Urinary bladder (tissue), 4 donors: ENCODE results near the gene TMEM179. TPM values are rescaled to one million over a fixed set of nuclear protein-coding genes. Genes with fewer than 3 reads are reported as not detected.
"Not testable (repeated sequence)": the region's sequence is repeated elsewhere in the genome, so short reads cannot be mapped to it uniquely, and the experiment has no call there.

Source experiments
- DNase-seq: peaks from one replicate; pipeline ENCODE4 v3.0.0-alpha.2; 2015; ENCODE audit errors: extremely low spot score
- H3K27ac ChIP-seq: one replicate; pipeline ENCODE4 v1.5.1; 2013; ENCODE audit warnings: low read depth, mild to moderate bottlenecking, moderate library complexity
- H3K36me3 ChIP-seq: one replicate; pipeline ENCODE4 v1.6.1; 2013; ENCODE audit warnings: mild to moderate bottlenecking, moderate library complexity; ENCODE audit not compliant: insufficient read depth
- H3K4me1 ChIP-seq: one replicate; pipeline ENCODE4 v1.6.1; 2013; ENCODE audit warnings: mild to moderate bottlenecking, moderate library complexity; ENCODE audit not compliant: insufficient read depth
- H3K4me3 ChIP-seq: one replicate; pipeline ENCODE4 v1.5.1; 2013; ENCODE audit warnings: low read depth, low read length
- WGBS: extraction: QIAGEN DNeasy Blood & Tissue Kit; methylation state at CpG from one replicate; pipeline ENCODE4 v1.1.7; 2013; 5-methylcytosine and 5-hydroxymethylcytosine counted together
- polyA plus RNA-seq: library from polyadenylated mRNA; stranded (reverse); fragments of 200-250 nt; gene quantifications from one replicate; pipeline ENCODE4 v1.2.3, GENCODE V29; 2013
- total RNA-seq: library from RNA; depleted of rRNA; stranded (reverse); fragments of >200 nt; gene quantifications from one replicate; pipeline ENCODE4 v1.2.3, GENCODE V29; 2014
- donor health status: healthy with polysubstance abuse.
- donor health status: healthy.

The TMEM179 gene
- total and polyA plus RNA-seq, 2 donors, result 1.9 to 3.0 TPM

DNA sequence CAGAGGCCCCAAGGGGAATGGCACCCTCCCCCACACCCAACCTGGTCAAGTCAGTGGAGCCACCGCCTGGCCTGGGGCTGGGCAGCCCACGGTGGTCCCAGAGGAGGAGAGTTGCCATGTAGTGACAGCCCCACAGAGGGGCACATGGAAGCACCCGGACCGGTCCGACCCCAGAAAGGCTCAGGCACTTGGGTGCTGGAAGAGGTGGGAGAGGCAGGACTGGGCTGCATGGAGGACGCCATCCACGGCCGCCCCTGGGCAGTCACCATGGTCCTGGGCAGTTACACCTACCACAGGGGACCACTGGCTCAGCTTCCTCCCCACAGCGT, 37.9 kb upstream of the TMEM179 start:
- H3K27ac ChIP-seq, result no peak overlapping the region
- WGBS, result 93% methylated on average over 9 of the region's 9 CpGs
- H3K4me3 ChIP-seq, result no peak overlapping the region
- no peak for DNase-seq
- no peaks in the 10 kb centered on the region for H3K36me3 ChIP-seq
- H3K4me1 ChIP-seq, result no peaks in the 10 kb centered on the region

DNA sequence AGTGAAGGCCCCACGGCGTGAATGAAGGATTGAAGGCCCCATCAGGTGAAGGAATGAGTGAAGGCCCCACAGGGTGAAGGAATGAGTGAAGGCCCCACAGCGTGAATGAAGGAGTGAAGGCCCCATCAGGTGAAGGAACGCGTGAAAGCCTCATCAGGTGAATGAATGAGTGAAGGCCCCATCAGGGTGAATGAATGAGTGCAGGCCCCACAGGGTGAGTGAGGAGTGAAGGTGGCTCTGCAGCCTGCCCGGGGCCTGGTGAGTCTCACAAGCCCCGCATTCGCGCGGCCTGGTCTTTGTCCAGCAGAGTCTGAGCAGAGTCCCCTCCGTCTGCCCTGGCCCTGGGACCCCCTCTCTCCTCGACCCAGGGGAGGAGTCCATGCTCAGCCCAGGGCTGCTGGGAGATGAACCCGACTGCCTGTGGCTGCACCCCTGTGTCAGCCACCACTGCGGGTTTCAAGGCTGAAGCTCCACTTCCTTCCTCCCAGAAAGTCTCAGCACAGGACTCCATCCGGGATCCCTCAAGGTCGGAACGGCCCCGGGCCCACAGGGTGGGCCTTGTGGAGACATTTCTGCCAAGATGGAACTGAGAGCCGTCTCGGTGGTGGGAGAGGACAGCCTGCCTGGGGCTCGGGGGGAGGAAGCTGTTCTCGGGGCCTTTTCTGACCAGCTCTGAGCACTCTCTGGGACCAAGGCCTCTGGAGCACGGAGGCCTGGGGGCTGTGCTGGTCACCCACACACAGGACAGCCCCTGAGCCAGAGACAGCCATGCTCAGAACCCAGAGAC, 37.4 kb upstream of the TMEM179 start:
- Histone ChIP-seq H3K4me3 (no peak overlapping the region), H3K27ac (no peak overlapping the region), H3K36me3 (no peaks in the 10 kb centered on the region), H3K4me1 (no peaks in the 10 kb centered on the region)
- WGBS, result 75% methylated on average over 23 of the region's 23 CpGs
- no peak for DNase-seq

DNA sequence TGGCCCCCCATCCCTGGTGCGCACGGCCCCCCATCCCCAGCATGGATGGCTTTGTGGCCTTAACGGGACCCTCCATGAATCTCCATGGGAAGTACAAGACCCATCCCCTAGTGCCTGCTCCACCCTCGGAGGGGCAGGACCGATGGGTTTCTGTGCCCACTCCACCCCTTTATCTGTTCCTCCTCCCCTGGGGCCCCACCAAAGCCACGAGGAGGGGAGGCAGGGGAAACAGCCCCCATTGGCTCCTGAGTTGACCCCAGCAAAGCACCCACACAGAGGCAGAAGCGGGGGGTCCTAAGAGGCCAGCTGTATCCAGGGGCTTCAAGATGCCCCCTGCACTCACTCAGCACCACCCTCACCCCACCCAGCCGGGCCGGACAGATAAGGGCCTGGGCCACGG, 36.1 kb upstream of the TMEM179 start:
- DNase-seq, result no peak
- 80% methylated on average over 10 of the region's 10 CpGs for whole genome bisulfite sequencing

DNA sequence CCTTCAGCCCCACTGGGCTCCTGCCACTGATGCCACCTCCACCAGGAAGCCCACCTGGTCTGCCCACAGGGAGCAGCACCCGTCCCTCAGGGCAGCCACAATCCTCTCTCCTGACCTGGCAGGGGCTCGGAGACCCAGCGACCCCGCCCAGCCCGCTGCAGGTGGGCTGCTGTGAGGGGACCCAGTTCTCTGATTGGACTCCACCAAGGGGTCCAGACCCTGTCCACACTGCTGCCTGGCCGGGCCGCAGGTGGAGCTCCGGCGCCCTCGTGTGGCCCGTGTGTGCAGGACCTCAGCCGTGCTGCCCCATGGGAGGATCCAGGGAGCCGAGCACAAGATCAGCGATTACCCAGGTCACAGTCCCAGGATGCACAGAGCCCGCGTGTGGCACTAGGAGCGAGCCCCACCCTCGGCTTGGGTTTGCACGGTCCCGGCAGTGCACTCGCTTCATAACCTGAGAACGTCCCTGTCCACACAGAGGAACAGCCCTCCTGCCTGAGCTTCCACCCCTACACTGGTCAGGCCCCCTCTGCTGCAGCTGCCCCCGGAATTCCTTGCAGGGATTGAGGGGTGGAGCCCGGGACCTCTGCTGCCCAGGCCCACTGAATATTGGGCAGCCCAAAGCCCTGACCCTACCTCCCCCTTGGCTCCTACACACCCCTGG, 35.4 kb upstream of the TMEM179 start:
- no peaks in the 10 kb centered on the region for H3K4me1 ChIP-seq
- 7% methylated on average over 24 of the region's 24 CpGs for WGBS
- no peaks in the 10 kb centered on the region for H3K36me3 ChIP-seq
- no peak for DNase-seq
- H3K4me3 ChIP-seq, result no peak overlapping the region
- no peak overlapping the region for H3K27ac ChIP-seq

More for the DNA sequence above, 36.1 kb upstream of the TMEM179 start:
- Histone ChIP-seq H3K4me3 (no peak overlapping the region), H3K36me3 (no peaks in the 10 kb centered on the region), H3K4me1 (no peaks in the 10 kb centered on the region), H3K27ac (no peak overlapping the region)

DNA sequence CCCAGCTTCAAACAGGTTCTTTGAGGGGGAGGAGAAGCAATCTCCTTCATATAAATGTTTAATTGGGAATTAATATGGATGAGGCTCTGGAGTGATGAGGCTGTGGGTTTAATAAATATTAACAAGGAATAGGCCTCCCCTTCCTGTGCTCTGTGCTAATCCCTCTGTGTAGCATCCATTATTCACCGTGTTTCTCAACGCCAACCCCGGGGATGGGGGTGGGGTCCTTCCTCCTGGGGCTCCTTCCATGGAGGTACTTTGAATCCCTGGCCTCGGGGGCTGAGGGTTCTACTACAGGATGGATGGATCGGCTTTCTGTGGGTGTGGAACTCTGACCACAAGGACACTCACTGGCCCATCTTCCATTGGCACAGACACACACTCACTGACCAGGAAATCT, 34.9 kb upstream of the TMEM179 start:
- DNase-seq, result no peak
- Histone ChIP-seq H3K4me3 (no peak overlapping the region), H3K27ac (no peak overlapping the region), H3K4me1 (no peaks in the 10 kb centered on the region), H3K36me3 (no peaks in the 10 kb centered on the region)
- 58% methylated on average over 5 of the region's 5 CpGs for WGBS

DNA sequence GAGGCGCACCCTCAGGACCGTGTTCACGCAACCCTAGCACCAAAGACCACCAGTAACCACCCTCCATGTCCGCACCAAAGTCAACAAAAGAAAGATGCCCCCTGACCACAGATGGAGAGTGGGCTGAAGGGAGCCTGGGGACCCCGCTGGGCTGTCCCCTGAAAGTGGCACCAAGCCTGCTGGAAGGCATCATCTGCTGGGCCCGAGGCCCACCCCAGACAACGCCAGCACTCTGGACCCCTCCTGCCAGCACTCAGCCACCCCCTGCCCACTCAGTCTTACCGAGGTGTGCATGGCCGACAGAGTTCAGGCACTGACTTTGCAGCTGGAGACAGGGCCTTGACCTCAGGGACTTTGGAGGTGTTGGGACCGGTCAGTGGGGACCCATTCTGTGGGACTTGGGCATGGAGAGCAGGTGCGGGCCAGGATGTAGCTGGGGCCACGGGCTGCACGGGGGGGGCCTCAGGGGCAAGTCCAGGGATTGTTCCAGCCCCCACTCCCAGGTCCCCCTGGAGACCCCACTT, 34.4 kb upstream of the TMEM179 start:
- Histone ChIP-seq H3K4me1 (no peaks in the 10 kb centered on the region), H3K27ac (no peak overlapping the region), H3K4me3 (no peak overlapping the region), H3K36me3 (no peaks in the 10 kb centered on the region)
- 85% methylated on average over 13 of the region's 13 CpGs for WGBS
- DNase-seq, result no peak

DNA sequence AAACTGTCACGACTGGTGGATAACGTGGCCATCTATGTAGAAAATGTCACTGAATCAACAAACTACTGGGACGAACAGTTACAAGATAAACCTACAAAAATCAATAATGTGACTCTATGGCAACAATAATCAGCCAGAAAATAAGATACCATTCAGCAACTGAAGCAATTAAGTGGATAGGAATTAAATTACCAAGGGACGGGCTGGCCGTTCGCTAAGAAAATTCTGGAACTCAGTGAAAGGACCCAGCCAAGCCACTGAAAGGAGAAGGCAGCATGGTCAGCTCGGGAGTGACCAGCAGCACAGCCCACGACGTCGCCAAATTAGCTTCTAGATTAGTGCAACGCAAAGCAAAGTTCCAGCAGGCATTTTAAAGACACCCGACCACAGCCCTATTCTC, 33.6 kb upstream of the TMEM179 start:
- no peaks in the 10 kb centered on the region for H3K4me1 ChIP-seq
- no peak for DNase-seq
- no peaks in the 10 kb centered on the region for H3K36me3 ChIP-seq
- H3K4me3 ChIP-seq, result no peak overlapping the region
- WGBS, result 45% methylated on average over 12 of the region's 12 CpGs
- H3K27ac ChIP-seq, result no peak overlapping the region

DNA sequence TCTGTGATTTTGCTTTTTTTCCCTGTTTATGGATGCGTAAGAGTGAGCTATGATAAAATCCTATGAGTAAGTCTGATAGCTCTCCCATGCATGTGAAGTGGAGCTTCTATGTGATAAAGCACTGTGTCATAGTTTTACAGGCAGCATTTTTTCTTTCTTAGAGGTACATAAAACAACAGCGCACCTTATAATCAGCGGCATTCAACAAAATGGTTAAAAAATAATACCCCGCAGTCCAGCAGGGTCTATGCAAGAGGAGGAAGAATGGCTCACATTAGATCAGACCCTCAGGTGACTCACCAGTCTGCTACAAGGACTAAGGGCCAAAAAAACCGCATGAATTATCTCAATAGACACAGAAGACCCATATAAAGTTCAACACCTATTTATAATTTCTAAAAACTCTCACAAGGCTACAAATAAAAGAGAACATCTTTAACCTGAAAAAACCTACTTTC, 33.0 kb upstream of the TMEM179 start:
- Histone ChIP-seq H3K4me1 (no peaks in the 10 kb centered on the region), H3K4me3 (no peak overlapping the region), H3K36me3 (no peaks in the 10 kb centered on the region), H3K27ac (no peak overlapping the region)
- 69% methylated on average over 5 of the region's 5 CpGs for WGBS
- DNase-seq, result no peak

DNA sequence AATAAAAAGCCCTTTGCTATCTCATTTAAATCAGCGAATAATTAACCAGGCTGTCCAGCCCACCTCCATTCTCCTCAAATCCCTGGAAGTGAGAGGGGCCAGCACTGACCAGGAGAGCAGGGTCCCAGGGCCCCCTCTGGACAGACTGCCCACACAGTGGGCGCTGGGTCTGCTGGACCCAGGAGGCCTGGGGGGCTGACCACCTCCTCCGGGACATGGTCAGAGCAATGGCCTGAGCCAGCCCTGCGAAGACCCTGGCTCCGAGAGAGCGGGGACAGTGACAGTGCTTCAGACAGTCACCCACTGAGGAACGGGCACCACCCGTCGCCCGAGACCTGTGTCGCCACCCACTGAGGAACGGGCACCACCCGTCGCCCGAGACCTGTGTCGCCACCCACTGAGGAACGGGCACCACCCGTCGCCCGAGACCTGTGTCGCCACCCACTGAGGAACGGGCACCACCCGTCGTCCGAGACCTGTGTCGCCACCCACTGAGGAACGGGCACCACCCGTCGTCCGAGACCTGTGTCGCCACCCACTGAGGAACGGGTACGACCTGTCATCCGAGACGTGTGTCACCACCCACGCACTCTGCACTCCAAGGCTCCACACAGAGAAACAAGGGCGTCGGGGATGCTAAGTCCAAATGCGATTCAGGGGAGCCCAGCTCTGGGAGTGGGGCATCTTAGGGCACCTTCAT, 32.4 kb upstream of the TMEM179 start:
- not testable (repeated sequence) for H3K4me3 ChIP-seq, H3K27ac ChIP-seq, H3K36me3 ChIP-seq, H3K4me1 ChIP-seq, DNase-seq
- WGBS, result 92% methylated on average over 39 of the region's 39 CpGs

DNA sequence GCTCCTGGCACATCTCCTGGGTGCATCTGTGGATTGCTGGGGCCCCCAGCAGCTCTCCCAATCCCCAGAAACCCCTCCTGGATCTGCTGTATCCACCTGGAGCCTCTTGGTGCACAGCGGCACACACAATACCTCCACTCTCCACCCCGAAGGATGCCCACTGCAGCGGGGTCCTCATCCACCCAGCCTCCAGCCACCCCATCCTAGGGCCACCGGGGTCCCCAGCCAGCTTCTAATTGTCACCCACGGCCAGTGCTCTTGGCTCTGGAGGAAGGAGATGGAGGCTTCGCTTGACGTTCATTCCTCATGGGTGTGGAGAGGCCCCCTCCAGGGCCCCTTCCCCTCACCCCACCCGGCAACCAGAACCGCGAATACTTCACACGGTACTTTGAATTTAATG, 31.6 kb upstream of the TMEM179 start:
- Histone ChIP-seq H3K36me3 (no peaks in the 10 kb centered on the region), H3K4me1 (no peaks in the 10 kb centered on the region), H3K4me3 (no peak overlapping the region), H3K27ac (no peak overlapping the region)
- no peak for DNase-seq
- WGBS, result 83% methylated on average over 11 of the region's 11 CpGs

DNA sequence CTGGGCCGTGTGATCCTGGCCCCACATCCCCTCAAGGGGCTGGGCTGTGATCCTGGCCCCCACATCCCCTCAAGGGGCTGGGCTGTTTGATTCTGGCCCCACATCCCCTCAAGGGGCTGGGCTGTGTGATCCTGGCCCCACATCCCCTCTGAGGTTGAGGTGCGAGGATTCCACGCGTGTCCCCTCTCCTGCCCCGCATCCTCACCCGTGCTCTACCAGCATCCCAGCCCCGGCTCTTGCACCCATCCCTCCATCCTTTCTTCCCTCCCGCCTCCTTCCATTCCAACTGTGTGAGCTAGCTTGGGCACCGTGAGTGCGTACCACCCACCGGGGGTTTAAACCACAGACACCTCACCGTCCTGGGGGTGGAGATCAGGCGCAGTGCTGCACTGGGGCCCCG, 31.1 kb upstream of the TMEM179 start:
- H3K27ac ChIP-seq, result no peak overlapping the region
- no peak for DNase-seq
- no peak overlapping the region for H3K4me3 ChIP-seq
- 84% methylated on average over 14 of the region's 14 CpGs for WGBS
- H3K4me1 ChIP-seq, result no peaks in the 10 kb centered on the region
- H3K36me3 ChIP-seq, result no peaks in the 10 kb centered on the region

DNA sequence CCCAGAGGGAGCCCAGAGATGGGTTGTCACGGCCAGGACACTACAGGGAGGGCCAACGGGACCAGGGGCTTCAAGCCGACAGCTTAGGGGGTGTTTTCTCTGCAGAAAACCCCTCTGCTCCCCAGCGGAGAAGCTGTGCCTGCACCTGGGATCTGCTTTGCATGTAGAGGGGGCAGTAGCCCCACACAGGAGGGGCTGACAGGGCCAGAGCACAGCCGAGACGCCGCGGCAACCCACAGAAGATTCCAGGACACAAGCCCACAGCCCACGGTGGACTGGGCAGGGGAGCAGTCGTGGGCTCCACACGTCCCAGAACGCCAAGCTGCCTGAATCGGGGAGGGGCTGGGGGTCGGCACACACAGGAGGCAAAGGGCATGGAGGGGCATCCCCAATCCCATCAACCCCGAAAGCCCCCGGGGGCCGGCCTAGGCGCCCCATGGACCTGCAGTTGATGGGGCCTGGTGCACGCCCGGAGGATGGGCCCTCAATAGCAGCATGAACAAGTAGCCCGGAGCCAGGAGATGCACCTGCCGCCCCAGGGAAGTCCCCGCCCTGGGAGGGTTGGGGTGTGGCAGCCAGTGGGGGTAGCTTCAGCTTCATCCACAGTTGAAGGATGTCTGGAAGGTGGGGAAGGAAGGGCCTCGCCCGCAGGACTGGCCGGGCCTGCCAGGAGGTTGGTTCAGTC, 30.5 kb upstream of the TMEM179 start:
- DNase-seq, result no peak
- no peaks in the 10 kb centered on the region for H3K36me3 ChIP-seq
- H3K27ac ChIP-seq, result no peak overlapping the region
- H3K4me3 ChIP-seq, result no peak overlapping the region
- H3K4me1 ChIP-seq, result no peaks in the 10 kb centered on the region
- WGBS, result 91% methylated on average over 26 of the region's 26 CpGs

DNA sequence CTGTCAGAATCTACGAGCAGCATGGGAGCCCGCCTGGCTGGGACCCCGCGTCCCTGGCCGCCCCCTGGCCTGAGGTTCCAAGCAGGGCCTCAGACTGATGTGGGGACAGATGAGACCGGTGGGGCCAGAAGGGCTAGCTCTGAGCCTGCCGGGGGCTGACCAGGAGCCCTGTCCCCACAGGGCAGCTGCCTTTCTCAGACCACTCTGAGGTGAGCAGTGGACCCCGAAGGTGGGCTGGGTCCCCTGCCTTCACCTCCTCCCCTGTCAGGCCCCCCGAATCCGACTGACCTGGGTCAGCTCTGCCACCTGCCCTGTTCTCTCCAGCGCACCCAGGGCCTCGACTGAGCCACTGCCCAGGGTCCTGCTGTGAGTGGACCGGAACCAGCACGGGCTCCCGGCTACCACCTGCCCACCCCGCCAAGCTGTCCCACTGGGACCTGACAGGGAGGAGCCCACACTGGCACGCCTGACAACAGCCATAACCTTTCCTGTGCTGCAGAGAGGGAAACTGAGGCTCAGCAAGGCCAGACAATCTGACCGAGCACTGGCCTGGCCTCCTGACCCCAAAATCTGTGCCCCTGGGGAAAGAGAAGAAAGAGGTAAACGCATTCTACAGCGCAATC, 29.7 kb upstream of the TMEM179 start:
- H3K4me1 ChIP-seq, result no peaks in the 10 kb centered on the region
- H3K27ac ChIP-seq, result no peak overlapping the region
- no peak for DNase-seq
- no peak overlapping the region for H3K4me3 ChIP-seq
- H3K36me3 ChIP-seq, result no peaks in the 10 kb centered on the region
- 90% methylated on average over 20 of the region's 20 CpGs for WGBS
